ENCODE measurements around the gene JAG2.

The JAG2 gene

DNA sequence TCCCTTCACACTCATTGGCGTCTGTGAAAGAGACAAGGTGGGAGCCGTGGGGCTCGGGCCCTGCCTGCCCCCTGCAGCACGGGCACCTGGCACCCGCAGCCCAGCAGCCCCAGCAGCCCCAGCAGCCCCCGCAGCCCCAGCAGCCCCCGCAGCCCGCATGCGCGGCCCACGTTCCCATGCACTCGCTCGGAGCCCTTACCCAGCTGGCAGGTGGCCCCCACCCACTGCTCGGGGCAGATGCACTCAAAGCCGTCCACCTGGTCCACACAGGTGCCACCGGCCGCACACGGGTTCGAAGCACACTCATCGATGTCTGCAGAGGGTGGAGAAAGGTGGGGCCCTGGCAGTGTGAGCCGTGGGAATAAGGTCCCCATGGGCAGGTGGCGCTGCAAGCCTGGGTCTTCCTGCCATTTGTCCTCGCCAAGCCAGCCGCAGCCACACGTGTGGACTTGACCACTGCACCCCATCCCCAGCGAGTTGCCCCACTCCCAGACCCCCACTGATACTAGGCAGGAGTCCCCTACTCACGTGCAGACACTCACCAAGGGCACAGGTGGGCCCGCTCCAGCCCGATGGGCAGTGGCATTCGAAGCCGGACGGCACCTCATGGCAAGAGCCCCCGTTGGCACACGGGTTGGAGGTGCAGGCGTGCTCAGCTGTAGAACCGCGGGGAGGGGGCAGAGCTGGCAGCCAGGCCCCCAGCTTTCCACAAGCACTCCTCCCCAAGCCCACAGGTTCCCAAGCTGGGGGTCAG, 17.3 kb downstream of the JAG2 start:
- DNase-seq (ENCODE audit: low read depth, low spot score) = no peak

DNA sequence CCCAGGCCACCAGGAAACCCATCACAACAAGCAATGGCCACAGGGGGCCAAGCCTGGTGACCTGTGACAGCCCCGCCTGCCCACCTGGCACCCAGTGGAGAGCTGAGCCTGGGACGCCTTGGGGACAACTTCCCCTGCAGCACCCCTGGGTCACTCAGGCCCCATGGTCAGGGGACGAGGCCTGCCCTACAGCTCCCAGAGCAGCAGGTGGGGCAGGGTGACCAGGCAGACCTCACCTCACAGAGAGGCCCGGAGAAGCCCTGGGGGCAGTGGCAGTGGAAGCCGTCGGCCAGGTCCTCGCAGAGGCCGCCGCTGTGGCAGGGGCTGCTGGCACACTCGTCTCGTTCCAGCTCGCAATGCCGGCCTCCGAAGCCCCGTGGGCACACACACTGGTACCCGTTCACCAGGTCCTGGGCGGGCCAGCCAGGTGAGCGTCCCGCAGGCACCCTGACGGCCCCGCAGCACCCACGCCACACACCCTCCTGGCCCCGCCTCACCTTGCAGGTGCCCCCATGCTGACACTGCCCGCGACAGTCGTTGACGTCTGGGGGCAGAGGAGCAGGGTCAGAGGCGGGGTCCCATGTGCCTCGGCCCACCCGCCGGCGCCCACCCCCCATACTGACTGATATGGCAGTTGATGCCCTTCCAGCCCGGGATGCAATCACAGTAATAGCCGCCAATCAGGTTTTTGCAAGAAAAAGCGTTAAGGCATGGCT, 18.1 kb downstream of the JAG2 start:
- DNase-seq (ENCODE audit: low read depth, low spot score) = no peak

DNA sequence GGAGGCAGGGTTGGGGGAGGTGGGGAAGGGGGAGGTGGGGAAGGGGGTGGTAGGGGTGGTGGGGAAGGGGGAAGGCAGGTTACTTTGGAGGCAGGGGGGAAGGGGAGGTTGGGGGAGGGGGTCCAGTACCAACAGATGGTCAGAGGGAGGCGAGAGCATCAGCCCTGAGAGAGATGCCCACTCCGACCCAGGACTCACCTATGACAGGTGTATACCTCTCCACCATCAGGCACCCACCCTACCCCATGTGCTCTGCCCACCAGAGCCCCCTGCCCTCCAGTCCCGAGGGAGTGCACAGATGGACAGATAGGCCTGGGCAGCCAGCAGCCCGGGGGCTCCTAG, 18.6 kb downstream of the JAG2 start:
- DNase-seq (ENCODE audit: low read depth, low spot score) = no peak

DNA sequence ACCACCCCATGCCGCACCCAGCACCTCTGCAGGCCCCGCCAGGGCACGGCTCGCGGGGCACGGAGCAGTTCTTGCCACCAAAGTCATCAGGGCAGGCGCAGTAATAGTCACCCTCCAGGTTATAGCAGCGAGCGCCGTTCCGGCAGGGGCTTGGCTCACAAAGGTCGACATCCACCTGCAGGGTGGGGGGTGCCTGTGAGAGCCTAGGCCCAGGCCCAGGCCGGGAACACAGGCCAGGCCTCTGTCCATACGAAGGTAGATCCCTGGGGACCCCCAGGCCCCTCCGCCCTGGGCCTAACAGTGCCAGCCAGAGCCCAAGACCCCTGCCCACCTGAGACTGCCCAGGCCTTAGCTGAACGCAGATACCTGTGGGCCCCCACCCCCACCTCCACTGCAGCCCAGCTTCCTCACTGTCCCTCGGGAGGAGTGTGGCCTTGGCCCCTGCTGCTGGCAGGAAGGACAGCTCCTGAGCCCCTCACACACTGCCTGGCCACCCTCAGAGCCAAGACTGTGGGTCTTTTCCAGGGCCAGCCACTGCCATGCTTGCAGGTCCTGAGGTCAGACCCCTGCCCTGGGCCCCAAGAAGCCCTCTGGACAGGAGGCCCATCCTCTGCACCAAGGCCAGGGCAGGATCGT, 19.3 kb downstream of the JAG2 start:
- no peak for DNase-seq (ENCODE audit: low read depth, low spot score)

DNA sequence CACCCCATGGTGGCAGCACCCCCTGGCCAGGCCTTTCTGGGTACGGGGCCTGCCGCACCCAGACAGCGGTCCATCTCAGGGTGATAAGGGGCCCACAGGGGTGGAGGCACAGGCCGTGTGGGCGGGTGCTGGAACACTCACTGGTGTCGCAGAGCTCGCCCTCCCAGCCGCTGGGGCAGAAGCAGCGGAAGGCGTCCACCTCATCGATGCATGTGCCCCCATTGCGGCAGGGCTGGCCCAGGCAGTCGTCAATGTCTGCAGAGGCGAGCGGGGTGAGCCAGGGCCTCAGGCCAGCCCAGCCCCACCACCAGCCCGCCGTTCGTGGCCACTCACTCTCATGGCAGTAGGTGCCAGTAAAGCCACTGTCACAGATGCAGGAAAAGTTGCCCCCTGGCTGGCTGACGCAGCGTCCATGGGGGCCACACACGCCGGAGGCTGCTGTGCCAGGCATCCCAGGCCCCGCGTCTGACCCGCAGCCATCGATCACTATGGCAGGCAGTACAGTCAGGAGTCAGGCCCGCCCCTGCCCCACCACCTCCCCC, 19.9 kb downstream of the JAG2 start:
- no peak for DNase-seq (ENCODE audit: low read depth, low spot score)

DNA sequence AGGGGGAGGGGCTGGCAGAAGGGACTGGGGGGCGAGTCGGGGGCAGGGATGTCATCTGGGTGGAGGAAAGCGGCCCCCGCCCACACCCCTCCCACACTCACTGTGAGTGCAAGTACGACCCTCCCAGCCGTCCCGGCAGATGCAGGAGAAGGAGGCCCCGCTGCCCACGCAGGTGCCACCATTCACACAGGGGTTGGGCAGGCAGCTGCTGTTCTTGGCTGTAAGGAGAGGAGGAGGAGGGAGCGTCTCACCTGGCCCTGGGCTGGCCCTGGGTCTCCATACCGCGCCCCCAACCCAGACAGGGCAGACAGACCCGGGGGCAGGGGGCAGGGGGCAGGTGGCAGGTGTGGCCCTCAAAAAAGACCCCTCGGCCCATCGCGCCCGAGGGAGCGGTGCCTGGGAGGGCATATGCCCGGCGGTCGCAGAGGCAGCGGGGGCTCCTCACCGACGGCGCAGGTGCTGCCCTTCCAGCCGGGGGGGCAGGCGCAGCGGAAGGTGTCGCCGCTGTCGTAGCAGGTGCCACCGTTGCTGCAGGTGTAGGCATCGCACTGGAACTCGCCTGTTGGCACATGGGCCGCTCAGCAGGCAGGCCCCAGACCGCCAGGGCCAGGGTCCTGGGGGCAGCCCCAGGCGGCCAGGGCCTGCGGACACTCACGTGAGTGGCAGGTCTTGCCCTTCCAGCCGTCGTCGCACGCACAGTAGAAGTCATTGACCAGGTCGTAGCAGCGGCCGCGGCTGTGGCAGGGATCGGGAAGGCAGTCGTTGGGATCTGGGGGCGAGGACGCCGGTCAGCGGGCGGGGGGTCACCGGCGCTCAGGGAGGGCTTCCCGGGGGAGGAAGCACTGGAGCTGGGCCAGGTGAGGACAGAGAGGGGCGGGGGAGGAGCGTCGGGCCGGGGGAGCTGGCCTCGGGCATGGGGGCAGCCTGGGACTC, 20.6 kb downstream of the JAG2 start:
- no peak for DNase-seq (ENCODE audit: low read depth, low spot score)

DNA sequence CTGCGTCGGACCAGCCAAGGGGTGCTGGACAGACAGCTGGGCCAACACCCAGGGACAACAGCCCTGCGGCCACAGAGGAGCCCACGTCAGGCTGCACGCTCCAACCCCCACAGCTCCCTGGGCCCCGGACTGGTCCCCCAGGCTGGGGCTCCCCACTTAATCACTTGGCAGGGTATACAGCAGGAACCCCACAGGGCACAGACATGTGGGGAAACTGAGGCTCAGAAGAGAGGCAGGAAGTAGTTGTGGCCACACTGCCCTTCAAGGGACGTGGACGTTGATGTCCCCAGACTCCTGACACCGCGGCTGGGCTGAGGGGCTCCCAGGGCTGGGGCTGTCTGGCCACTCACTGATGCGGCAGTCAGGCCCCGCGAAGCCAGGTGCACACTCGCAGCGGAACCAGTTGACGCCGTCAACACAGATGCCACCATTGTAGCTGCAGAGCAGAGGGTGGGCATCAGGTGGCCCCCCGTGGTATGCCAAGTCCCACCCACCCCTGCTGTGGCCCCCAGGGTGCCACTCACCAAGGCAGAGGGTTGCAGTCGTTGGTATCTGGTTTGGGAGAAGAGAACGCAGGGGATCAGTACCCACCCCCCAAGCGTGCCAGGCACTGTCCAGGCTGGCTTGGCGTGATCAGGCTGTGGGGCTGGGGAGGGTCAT, 21.5 kb downstream of the JAG2 start:
- DNase-seq (ENCODE audit: low read depth, low spot score) = no peak

DNA sequence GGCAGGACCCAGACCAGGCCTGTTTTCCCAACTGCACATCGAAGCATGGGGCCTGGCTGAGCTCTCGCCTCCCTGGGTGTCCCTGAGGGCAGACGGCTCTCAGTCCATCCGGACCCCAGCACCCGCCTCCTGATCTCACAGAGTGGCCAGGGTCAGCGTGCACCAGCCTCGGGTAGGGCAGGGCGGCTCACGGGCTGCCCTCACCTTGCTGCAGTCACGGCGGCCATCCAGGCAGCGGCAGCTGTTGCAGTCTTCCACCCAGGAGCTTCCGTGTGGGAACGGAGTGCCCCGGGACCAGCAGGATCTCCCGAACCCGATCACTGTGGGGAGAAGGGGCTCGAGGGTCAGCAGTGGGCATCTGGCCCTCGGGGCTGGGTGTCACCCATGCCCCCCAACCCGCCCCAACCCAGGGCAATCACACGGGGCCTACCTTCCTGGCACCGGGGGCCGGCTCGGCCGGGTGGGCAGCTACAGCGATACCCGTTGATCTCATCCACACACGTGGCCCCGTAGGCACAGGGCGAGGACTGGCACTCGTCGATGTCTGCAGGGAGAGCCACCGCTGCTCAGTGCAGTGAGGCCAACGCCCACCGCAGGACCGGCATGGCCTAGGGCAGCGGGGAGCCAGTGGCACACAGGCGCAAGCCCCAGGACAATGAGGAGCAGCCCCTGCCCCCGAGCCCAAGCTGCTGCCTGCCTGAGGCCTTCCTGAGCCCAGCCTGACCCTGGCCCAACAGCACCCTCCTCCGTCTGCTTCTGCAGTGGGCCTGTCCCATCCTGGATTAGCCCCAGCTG, 22.2 kb downstream of the JAG2 start:
- no peak for DNase-seq (ENCODE audit: low read depth, low spot score)

DNA sequence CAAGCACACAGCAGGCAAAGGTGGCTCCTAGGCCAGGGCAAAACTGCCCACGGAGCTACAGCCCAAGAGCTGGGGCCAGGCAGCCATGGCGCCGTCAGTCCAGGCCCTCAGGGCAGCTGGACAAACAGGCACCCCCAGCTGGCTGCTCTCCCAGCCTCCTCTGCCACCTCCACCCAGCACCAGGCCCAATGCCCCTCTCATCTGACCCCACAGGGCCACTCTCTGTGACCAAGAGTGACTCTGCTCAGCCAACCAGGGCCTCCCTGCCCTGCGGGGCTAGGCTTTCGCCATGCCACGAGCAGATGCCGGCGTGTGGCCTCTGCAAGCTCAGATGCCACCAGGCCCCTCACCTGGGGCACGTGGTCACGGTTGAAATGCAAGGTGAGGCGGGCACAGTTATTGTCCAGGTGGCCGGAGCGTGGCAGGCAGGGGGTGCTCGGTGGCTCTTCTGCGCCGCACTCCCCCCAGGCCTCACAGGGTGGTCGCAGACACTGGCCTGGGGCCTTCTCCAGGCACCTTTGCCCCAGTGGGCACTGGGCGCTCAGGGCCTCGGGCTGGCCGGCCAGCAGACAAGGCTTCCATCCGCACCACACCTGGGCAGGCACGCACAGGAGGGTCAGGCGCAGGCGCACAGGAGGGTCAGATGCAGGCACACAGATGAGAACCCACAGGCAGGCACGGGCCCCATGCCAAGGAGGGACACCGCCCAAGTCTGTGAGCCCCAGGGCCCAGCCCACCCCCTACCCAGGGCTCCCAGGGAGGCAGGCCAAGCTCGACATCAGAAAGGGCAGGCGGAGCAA, 23.0 kb downstream of the JAG2 start:
- DNase-seq (ENCODE audit: low read depth, low spot score) = no peak

DNA sequence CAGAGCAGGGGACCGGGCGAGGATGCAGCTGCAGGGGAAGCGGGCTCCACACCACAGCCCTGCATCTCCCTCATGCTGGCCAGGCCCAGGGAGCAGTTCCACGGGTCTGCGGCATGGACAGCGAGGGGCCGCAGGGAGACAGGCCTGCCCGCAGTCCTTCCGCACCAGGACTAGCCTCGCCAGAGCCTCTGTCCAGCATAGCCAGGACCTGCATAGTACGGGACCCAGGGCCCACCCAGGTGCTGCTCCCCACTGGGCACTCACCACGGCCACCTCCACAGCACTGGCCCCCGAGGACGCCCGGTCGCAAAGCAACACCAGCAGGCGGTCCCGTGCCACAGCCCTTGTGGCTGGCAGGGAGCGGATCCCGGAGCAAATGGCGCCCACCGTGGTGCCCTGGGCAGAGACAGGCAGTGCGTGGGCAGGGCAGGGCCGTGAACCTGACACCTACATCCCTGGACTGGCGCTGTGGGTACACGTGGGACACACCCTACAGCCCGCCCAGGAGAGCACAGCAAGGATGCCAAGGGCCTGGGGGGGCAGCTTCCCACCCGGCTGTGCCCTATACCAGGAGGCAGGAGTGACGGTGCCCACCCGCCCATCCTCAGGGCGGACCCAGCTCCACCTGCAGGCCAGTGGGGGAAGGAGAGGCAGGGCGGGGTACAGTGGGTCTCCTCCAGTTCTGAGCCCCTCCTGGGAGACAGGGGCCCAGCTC, 23.8 kb downstream of the JAG2 start:
- DNase-seq (ENCODE audit: low read depth, low spot score) = no peak

DNA sequence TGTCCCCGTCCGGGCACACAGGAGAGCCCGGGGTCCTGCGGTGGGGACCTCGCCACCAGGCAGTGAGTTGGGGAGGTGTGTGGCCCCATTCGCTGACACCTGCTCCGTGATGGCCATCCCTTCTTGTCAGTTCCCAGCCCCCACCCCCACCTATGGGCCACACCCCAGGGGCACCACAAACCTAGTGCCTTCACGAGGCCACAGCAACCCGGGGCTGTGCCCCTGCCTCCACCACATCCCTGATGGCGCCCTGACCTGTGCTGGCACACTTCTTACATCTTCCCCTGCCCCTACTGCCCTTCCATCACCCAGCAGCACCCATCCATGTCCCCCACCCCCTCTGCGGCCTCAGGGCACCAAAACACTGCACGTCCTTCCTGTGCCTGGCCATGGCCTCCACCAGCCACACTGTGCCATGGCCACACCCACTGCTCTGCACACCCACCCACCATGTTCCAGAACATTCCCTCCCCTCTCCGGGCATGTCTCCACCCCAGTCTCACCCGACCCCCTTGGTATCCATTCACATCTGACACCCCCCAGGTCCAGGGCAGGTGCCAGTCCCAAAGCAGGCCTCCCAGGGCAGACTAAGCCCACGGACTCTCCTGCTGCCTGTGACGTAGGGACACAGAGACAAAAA, 24.4 kb downstream of the JAG2 start:
- no peak for DNase-seq (ENCODE audit: low read depth, low spot score)

DNA sequence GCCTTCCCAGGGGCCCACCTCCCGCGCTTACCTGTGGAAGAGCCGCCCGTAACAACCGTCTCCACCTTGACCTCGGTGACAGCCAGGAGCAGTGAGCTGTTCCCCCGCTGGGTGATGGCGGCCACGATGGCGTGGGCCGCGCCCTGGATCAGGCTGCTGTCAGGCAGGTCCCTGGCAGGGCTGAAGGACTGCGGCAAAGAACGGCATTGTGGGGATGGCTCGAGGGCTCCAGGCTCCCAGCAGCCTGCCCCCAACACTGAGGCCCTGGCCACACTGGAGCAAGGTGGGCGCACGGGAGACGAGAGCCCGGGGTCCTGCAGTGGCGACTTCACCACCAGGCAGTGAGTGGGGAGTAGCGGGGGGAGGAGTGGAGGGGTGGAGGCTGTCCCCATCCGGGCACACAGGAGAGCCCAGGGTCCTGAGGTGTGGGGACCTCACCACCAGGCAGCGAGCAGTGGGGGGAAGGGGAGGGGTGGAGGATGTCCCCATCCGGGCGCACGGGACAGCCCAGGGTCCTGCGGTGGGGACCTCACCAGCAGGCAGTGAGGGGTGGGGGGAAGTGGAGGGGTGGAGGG, 25.0 kb downstream of the JAG2 start:
- no peak for DNase-seq (ENCODE audit: low read depth, low spot score)

DNA sequence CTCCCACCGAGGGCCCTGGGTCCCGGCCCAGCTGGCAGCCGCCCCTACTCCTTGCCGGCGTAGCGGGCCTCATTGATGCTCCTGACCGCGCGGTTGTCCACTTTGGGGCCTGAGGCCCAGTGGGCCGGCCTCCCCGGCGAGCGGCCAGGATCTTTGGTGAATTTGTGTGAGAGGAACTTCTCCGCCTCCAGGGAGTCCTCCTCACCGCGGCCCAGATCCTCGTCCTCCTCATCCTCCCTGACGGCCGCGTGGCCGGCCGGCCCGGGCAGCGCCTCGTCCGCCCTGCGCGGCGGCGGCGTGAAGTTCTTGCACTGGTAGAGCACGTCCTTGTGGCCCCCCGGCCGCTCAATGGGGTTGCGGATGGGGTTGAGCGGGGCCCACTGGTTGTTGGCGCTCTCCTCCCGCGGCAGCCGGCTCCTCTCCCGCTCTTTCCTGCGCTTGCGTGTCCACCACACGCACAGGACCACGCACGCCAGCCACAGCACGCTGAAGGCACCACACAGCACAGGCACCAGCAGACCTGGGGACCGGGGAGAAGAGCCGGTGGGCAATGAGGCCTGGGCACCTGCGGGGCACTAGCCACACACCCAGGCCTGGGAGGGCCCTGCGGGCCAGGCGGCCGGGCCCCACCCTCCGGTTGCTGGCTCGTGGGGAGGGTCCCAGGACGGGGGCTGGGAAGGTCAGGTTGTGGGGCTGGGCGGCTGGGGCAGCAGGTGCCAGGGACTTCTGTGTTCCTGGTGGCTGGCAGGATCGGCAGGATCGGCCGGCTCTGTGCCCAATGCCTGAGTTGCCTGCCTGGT, 25.7 kb downstream of the JAG2 start:
- no peak for DNase-seq (ENCODE audit: low read depth, low spot score)

DNA sequence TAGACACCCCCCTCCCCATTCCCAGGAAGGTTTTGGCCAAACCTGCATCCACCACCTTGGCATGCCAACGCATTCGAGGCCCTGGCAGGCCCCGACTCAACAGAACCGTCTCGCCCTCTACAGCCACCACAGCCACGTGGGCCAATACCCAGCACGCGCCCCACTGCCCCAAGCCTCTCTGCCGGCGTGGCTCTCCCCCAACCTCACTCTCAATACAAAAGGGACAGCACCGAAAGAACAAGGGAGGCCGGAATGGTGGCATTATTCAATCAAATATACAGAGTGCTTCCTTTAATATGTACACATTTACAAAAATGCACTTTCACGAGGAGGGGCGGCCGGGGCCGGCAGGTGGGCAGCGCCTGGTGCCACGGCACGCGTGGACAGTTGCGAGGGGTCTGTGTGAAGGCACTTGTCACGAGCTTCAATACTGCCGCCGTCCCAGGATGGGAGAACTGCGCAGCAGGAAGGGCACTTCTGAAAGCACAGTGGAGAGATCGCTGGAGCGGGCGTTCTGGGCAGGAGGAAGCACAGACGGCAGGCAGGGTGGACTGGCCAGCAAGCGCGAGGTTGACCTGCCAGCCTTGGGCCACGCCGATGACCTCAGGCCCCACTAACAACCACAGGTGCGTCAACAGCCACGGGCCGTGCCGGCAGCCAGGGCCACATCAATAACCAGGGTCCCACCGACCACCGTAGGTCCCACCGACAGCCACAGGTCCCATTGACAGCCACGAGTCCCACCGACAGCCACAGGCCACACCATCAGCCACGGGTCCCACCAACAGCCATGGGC, 26.9 kb downstream of the JAG2 start:
- no peak for DNase-seq (ENCODE audit: low read depth, low spot score)

DNA sequence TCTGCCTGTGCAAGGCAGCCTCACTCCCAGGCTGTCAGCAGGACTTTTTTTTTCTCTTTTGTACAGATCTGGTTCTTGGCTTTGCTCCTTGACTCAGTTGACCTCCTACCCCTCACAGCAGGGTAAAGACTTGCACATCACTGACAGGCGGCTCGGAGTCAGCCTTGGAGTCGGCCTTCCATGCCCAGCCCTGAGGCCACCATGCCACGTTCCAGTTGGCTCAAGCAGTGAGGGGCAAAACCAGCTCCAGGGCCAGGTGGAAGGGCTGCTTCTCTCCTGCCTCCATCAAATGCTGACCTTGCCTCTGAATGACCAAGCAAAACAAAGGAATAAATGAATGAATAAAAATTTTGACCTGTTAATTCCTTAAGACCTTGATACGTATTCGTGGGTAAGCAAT, 27.6 kb downstream of the JAG2 start:
- DNase-seq (ENCODE audit: low read depth, low spot score) = no peak

DNA sequence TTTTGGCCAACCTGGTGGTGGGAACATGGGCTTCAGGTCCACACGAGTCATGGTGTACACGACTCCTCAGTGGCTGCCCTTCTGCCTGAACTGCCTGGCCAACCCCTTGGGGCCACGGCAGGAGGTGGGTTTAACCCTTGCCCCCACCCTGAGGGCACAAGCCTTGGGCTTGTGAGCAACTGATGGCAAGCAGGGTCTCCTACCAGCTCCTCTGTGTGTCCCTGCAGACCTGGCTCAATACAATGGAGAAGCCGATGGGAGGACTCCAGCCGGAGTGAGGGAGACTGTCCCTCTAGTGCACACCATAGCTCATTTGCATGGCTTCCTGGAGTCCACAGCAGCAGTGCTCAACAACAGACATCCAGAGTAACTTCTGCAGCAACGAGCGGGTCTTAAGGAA, 28.0 kb downstream of the JAG2 start:
- DNase-seq (ENCODE audit: low read depth, low spot score) = no peak
